Retinal pigment epithelial cell (primary cell): ENCODE measurements around the gene LSG1.
A peak's percentile ranks its signal among the peaks of the same experiment; 100 is the strongest.

Experiments used
- DNase-seq: peaks from one replicate; pipeline ENCODE4 v3.0.0-alpha.2; 2010; ENCODE audit warnings: low read depth
- H3K4me3 ChIP-seq: 2 replicates; pipeline ENCODE4 v1.5.1; 2011; ENCODE audit warnings: mild to moderate bottlenecking, low read length, control low read depth, moderate library complexity
- TF ChIP-seq, protein P1 (sequence below): conservative IDR thresholded peaks from 2 replicates; pipeline ENCODE4 v1.5.1; 2011; ENCODE audit warnings: low read depth, low read length, control low read depth, inconsistent platforms

The LSG1 gene

DNA sequence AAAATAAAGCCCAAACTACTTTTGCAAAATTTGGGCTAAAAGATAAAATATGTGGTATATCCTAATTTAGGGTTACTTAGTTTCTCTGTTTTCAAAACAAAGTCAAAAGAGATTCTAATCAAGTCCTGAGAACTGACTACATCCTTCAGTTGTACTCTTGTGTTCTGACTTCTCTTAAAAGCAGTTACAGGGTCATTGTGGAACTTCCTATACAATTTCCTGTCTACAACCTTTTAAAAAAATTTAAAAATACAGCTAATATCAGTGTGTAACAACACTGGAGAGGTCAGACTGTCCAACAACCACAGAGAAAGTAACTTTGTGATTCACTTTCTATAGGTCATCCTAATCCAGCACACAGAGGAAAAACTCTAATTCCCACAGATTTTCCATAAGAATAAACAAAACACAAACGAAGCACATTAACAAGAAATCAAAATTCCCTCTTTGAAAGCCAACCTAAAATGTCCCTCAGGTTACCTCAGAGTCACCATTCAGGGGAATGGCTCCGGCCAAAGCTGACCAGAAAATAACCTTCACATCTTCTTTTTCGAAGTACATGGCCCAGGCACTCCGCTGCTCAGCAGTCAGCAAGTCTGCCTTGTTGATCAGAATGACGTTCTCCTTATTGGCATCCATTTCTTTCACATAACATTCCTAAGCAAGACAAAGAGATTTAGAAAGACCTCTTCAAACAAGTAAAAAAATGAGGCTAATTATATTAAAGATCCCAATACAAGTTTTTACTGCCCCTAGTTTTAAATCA is 13.3 kb downstream of the LSG1 start:
- no peak for DNase-seq
- TF ChIP-seq, protein P1, sequence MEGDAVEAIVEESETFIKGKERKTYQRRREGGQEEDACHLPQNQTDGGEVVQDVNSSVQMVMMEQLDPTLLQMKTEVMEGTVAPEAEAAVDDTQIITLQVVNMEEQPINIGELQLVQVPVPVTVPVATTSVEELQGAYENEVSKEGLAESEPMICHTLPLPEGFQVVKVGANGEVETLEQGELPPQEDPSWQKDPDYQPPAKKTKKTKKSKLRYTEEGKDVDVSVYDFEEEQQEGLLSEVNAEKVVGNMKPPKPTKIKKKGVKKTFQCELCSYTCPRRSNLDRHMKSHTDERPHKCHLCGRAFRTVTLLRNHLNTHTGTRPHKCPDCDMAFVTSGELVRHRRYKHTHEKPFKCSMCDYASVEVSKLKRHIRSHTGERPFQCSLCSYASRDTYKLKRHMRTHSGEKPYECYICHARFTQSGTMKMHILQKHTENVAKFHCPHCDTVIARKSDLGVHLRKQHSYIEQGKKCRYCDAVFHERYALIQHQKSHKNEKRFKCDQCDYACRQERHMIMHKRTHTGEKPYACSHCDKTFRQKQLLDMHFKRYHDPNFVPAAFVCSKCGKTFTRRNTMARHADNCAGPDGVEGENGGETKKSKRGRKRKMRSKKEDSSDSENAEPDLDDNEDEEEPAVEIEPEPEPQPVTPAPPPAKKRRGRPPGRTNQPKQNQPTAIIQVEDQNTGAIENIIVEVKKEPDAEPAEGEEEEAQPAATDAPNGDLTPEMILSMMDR, result no peak
- H3K4me3 ChIP-seq, result no peak overlapping the region

DNA sequence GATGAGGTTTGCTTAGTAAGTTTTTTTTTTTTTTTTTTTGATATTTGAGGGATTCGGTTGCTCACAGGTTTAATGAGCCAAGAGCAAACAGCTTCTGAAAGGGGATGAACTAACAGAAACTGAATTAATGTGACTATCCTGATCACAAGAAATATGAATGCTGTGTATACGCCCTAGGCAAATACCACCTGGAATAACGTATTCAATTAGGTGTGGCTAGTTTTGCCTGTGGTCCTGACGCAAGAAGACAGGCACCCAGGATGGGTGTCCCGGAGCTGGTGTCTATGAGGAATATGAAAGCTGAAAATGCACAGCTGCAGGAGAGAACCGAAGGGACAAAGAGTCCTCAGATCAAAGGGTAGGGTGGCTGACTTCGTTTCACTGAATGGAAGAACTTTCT is 14.6 kb downstream of the LSG1 start:
- H3K4me3 ChIP-seq, result no peak overlapping the region
- no peak for DNase-seq
- TF ChIP-seq, protein P1, result no peak

DNA sequence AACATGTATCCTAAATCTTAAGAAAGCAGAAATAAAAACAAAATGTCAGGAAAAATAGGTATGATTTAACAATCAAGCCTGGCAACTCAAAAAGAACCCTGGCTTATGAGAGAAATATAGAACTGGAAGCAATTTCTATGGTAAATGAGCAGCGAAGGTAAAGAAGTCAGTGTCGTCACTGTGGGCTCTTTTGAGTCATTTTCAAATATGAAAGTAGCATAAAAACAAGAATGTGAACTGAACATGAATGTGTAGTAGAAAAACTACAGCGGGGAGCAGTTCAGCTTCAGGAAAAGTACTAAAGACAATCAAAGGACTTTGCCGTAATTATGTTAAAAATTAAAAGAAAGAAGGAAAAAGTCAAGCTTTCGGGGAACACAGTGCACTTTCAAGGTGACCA is 17.5 kb downstream of the LSG1 start:
- no peak overlapping the region for H3K4me3 ChIP-seq
- TF ChIP-seq, protein P1, result no peak
- DNase-seq, result no peak

DNA sequence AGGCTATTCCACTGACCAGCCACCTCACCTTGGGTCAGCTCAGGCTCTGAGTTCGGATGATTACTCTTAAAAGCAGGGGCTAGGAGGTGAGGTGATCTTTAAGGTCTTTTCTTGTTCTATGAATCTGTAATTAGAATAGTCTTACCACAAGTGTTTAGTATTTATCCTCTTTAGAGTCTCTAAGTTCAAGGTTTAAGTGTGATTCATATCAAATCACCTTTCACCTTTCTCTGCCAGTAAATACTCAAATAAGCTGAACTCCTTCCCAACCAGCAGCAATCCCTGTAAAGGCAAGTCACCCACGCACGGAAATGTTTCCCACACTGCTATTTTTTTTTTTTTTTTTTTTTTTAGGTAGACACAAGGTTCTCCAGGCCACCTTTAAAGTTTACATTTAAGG is 24.2 kb downstream of the LSG1 start:
- DNase-seq, result no peak
- TF ChIP-seq, protein P1, result no peak
- no peak overlapping the region for H3K4me3 ChIP-seq

DNA sequence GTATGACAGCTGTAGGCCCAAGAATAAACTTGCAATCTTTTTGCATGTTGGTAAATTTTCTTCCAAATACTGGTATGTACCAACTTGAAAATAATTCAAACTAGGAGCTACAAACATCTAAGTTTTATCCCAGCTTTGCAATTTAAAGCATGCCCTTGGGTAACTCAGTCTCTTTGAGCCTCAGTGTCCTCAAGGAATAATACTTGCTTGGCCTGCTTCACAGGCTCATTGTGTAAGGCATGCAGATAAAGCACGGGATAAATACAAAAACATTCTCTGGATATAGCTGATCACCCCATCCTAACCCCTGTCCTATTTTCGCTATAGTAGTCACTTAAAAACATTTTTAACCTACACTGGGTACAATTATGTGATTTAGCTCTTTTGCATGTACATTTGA is 29.2 kb downstream of the LSG1 start:
- DNase-seq, result no peak
- TF ChIP-seq, protein P1, result no peak
- no peak overlapping the region for H3K4me3 ChIP-seq

DNA sequence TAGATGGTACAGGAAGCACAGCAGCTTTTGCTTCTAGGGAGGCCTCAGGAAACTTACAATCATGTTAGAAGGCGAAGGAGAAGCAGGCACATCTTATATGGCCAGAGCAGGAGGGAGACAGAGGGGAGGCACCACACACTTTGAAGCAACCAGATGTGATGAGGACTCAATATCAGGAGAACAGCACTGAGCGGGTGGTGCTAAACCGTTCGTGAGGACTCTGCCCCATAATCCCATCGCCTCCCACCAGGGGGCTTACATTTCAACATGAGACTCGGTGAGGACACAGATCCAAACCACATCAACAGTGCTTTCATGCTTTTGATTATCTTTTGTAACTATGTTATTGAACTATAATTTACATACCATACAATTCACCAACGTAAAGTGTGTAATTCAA is 31.2 kb downstream of the LSG1 start:
- DNase-seq, result no peak
- no peak overlapping the region for H3K4me3 ChIP-seq
- TF ChIP-seq, protein P1, result peak; percentile 50

DNA sequence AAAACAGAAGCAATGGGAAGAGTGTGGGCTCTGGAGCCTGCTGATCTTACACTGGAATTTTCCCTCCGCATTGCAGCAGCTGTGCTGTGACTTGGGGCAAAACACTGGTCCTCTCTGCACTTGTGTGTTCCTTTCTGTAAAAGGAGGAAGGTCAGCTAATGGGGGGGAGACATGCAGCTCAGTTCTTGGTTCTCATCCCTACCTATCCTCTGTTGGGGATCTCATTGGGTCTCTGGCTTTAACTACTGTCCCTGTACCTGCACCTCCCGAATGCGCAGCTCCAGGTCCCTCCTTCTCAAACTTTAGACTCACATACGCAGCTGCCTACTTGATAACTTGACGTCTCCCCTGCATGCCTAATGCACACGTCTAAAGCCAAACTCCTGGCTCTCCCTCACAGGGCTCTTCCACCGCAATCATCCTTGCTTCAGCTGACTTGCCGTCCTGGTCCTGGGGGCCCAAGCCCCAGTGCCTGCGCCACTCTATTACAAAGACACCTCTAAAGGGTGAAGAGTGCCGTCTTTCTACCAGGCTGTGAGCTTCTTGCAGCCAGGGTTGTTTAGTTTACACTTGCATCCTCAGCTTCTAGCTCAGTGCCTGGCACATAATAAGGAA is 32.9 kb downstream of the LSG1 start:
- H3K4me3 ChIP-seq, result no peak overlapping the region
- TF ChIP-seq, protein P1, result no peak
- no peak for DNase-seq
